Fibroblast of the aortic adventitia (primary cell): ENCODE data around the gene SUOX. TPM values are rescaled to one million over a fixed set of nuclear protein-coding genes. Genes with fewer than 3 reads are reported as not detected.

Source experiments
- DNase-seq: peaks from one replicate; pipeline ENCODE4 v3.0.0-alpha.2; 2010; ENCODE audit warnings: low read depth
- H3K4me3 ChIP-seq: 2 replicates; pipeline ENCODE4 v1.5.1; 2011; ENCODE audit warnings: low read depth, mild to moderate bottlenecking, control low read depth, low read length, moderate library complexity
- total RNA-seq: library from RNA; depleted of rRNA; stranded (reverse); fragments of >200 nt; gene quantifications from 2 replicates; pipeline ENCODE4 v1.2.3, GENCODE V29; 2012; ENCODE audit warnings: low replicate concordance
- TF ChIP-seq, protein P1 (sequence below): IDR thresholded peaks from 2 replicates; pipeline ENCODE4 v1.5.1; 2011; ENCODE audit warnings: mild to moderate bottlenecking, low read length, control low read depth, inconsistent platforms; ENCODE audit not compliant: insufficient read depth

SUOX gene
- total RNA-seq, 1 donor: 20.4 TPM

- DNase-seq: no peak
- H3K4me3 ChIP-seq: peak overlapping the region; percentile 77
- TF ChIP-seq, protein P1, sequence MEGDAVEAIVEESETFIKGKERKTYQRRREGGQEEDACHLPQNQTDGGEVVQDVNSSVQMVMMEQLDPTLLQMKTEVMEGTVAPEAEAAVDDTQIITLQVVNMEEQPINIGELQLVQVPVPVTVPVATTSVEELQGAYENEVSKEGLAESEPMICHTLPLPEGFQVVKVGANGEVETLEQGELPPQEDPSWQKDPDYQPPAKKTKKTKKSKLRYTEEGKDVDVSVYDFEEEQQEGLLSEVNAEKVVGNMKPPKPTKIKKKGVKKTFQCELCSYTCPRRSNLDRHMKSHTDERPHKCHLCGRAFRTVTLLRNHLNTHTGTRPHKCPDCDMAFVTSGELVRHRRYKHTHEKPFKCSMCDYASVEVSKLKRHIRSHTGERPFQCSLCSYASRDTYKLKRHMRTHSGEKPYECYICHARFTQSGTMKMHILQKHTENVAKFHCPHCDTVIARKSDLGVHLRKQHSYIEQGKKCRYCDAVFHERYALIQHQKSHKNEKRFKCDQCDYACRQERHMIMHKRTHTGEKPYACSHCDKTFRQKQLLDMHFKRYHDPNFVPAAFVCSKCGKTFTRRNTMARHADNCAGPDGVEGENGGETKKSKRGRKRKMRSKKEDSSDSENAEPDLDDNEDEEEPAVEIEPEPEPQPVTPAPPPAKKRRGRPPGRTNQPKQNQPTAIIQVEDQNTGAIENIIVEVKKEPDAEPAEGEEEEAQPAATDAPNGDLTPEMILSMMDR: no peak
Observed at GRCh38 chr12:56042843-56043242, 45.8 kb downstream of the SUOX start.

DNA sequence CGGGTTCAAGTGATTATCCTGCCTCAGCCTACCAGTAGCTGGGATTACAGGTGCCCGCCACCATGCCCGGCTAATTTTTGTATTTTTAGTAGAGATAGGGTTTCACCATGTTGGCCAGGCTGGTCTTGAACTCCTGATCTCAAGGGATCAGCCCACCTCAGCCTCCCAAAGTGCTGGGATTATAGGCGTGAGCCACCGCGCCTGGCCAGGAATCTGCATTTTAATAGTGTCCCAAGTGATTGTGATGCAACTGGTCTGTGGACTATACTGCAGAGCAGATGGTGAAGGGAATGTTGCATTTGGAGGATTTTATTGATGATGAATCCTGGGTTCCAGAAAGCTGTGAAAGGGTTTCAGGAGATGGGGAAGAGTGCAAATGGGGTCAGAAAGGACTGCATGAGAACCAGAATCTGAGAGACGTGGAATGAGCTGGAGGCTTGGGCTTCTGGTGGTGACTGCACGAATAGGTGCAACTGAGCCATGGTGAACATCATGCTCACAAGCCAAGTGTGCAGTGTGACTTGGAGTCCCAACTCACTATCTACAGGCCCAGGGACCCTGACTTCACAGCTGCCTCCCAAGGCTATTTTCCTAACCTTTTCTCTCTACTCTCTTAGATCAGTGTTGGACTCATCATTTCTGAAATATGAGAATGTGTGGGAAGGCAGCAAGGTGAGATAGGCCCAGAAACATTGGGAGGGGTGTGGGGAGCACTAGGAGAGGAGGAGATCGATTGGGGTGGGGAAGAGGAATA, 49.1 kb downstream of the SUOX start:
- H3K4me3 ChIP-seq: no peak overlapping the region
- DNase-seq: no peak
- TF ChIP-seq, protein P1: no peak

DNA sequence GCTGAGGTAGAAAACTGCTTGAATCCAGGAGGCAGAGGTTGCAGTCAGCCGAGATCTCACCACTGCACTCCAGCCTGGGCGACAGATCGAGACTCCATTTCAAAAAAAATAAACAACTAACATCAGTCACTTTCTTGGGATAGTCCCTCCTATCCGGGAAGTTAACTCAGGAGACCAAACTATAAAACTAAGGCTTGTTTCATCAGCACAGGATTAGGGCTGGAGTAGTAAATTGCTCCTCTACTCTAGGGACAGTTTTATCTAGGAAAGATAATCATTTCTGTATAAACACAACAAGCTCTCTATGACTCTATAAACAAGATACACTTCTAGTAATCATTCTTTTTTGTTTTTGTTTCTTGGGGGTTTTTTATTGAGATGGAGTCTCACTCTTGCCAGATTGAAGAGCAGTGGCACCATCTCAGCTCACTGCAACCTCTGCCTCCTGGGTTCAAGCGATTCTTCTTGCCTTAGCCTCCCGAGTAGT, 56.4 kb downstream of the SUOX start:
- no peak overlapping the region for H3K4me3 ChIP-seq
- TF ChIP-seq, protein P1: no peak
- no peak for DNase-seq

Other genes with a start within 250 kb of the SUOX start
- gene SARNP, start 179.6 kb upstream of the SUOX start, total RNA-seq: 84.6 and 165 TPM in 2 replicates
- gene ORMDL2, start 179.2 kb upstream of the SUOX start, total RNA-seq: 7.6 and 16.9 TPM in 2 replicates
- 26.4 and 48.3 TPM in 2 replicates for gene DNAJC14, start 167.7 kb upstream of the SUOX start, total RNA-seq
- gene MMP19, start 154.3 kb upstream of the SUOX start, total RNA-seq: 9.7 and 11.1 TPM in 2 replicates
- gene PYM1, start 69.4 kb upstream of the SUOX start, total RNA-seq: 23.3 and 35.7 TPM in 2 replicates
- 50.6 and 62.1 TPM in 2 replicates for gene DGKA, start 66.1 kb upstream of the SUOX start, total RNA-seq
- 0.27 and 0.82 TPM in 2 replicates for gene PMEL, start 31.2 kb upstream of the SUOX start, total RNA-seq
- gene CDK2, start 30.4 kb upstream of the SUOX start, total RNA-seq: 8.5 and 38.5 TPM in 2 replicates
- 47.8 and 75.2 TPM in 2 replicates for gene RAB5B, start 23.2 kb upstream of the SUOX start, total RNA-seq
- gene IKZF4, start 23.8 kb downstream of the SUOX start, total RNA-seq: 0.65 and 3.4 TPM in 2 replicates
- gene RPS26, start 44.6 kb downstream of the SUOX start, total RNA-seq: 321 and 893 TPM in 2 replicates
- 1.2 and 1.5 TPM in 2 replicates for gene ERBB3, start 82.9 kb downstream of the SUOX start, total RNA-seq
- 102 and 141 TPM in 2 replicates for gene PA2G4, start 107.3 kb downstream of the SUOX start, total RNA-seq
- 2,772 and 12,570 TPM in 2 replicates for gene RPL41, start 119.4 kb downstream of the SUOX start, total RNA-seq
- 5.9 and 7.3 TPM in 2 replicates for gene ZC3H10, start 121.0 kb downstream of the SUOX start, total RNA-seq
- 207 and 267 TPM in 2 replicates for gene ESYT1, start 131.0 kb downstream of the SUOX start, total RNA-seq
- 74.2 and 125 TPM in 2 replicates for gene MYL6B, start 155.3 kb downstream of the SUOX start, total RNA-seq
- 1,047 and 1,209 TPM in 2 replicates for gene MYL6, start 161.1 kb downstream of the SUOX start, total RNA-seq
- gene SMARCC2, start 192.2 kb downstream of the SUOX start, total RNA-seq: 69.4 and 222 TPM in 2 replicates
- 75.0 and 86.0 TPM in 2 replicates for gene RNF41, start 224.6 kb downstream of the SUOX start, total RNA-seq
- 13.9 and 31.5 TPM in 2 replicates for gene NABP2, start 227.1 kb downstream of the SUOX start, total RNA-seq
- 0.18 TPM in 1 of 2 replicates, not detected in the other for gene SLC39A5, start 232.8 kb downstream of the SUOX start, total RNA-seq